GM19239 (cell line): ENCODE measurements around the gene CHAMP1.

Experiments
- DNase-seq: peaks from one replicate; pipeline ENCODE4 v3.0.0; 2011; ENCODE audit warnings: low spot score; ENCODE audit not compliant: insufficient read length
- FAIRE-seq: peaks from 2 replicates; lab custom pipeline; 2011; peaks lifted over from hg19 to GRCh38; lab: Jason Lieb, UNC

Gene CHAMP1

DNA sequence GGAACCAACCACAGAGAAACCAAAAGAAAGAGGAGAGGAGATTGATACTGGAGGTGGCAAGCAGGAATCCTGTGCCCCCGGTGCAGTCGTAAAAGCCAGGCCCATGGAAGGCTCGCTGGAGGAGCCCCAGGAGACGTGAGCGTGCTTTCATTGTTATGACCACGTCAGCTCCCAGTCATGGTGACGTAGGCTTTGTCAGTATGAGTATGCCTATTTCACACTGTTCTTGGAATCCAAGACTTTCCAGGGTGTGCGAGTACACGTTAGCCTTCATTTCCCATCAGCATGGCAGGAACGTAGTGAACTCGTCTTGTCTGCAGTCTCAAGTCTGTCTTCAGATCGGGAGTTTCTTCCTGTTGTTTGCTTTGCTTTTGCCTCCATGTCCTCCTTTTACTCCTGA, 15.4 kb upstream of the CHAMP1 start:
- FAIRE-seq (no peak), DNase-seq (no peak)

DNA sequence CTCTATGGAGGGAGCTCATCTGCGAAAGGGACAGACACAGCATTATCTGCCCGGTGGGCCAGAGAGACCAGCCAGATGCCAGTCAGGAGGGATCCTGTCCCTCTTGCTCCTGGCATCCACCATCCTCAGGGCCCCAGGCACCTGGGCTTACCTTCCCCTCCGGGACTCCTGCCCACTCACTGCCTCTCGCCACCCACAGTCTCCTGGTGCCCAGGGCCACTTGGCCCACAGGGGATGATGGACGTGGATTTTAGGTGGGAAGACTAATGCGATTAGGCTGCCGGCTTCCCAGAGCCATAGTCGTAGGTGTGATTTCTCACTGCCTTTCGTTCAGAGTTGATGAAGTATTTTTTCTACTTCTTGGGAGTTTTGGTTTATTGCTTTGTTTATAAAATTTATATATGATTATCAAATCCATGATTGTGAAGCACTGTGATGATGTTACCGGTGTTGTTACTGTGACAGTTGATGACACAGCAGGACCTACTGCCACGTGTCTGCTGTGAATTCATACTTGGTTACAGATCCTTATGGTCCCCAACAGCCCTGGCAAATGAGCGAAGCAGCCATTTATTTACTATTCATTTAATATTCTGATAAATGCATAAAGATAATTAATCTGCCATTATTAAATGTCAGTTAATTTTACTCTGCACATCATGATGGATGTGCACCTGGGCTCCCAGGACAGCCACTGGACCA, 14.5 kb upstream of the CHAMP1 start:
- FAIRE-seq (no peak), DNase-seq (no peak)

DNA sequence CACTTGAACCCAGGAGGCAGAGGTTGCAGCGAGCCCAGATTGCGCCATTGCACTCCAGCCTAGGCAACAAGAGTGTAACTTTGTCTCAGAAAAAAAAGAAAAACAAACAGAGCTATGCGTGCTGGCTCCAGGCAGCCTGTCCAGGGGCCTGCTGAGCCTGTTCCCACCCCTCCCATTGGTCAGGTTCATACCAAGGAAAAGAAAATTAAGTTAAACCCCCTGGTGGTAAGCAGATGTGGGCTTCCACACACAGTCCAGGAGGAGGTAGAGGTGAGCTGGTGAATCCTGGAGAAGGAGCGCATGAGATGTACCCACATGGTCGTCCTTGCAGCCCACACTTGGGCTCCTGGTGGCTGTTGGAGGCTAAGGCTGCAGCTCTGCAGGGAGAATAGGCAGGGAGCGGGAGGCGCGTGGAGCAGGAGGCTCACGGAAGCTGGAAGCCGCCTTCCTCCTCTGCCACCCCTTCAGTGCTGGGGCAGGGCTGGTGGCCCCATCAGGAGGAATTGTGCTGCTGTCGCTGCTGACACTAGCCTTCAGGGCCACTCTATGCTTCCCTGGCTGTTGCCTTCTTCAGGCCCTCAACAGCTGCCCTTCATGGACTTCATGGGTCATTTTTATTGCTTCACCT, 10.5 kb upstream of the CHAMP1 start:
- FAIRE-seq (no peak), DNase-seq (no peak)

DNA sequence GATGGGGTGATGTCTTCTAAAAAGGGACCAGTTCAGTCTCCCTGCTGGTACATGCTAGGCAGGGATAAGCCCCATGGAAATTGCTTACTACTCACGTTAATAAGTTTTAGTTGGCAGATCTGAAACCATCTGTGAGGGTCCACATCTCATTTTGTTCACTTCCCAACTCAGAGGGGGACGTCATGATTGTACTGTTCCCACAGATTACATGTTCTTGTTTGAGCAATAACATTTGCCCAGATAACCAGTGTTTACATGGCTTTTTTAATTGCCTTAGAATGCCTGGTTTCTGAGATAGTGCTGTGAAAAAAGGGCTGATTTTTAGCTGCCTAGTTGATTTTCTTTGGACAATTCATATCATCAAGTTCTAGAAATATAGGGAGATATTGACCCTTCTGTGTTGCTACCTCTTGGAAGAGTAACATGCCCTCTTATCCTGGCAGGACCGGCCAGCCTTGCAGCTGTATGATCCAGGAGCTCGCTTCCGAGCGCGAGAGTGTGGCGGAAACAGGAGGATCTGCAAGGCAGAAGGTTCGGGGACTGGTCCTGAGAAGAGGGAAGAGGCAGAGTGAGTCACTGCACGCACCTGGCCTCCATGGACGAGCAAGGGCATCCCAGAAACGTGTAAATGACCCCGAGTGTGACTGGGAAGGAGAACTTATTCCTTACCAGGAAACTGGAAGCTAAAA, 9.8 kb upstream of the CHAMP1 start:
- no peak for FAIRE-seq
- DNase-seq: no peak

DNA sequence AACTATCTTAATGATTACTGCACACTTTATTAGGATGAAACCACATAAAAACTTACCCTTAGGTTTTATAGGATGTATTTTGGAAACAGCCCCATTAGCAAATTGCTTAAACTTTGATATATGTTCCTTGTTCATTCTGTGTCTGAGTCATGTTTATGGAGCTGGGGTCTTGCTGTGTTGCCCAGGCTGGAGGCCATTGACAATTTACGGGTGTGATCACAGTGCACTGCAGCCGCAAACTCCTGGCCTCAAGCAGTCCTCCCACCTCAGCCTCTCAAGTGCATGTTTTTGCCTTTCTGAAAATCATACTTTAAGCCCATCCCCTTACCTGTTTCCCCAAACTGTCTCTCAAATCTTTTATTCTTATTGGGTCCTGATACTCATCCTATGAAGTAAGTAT, 5.2 kb upstream of the CHAMP1 start:
- no peak for FAIRE-seq
- no peak for DNase-seq

DNA sequence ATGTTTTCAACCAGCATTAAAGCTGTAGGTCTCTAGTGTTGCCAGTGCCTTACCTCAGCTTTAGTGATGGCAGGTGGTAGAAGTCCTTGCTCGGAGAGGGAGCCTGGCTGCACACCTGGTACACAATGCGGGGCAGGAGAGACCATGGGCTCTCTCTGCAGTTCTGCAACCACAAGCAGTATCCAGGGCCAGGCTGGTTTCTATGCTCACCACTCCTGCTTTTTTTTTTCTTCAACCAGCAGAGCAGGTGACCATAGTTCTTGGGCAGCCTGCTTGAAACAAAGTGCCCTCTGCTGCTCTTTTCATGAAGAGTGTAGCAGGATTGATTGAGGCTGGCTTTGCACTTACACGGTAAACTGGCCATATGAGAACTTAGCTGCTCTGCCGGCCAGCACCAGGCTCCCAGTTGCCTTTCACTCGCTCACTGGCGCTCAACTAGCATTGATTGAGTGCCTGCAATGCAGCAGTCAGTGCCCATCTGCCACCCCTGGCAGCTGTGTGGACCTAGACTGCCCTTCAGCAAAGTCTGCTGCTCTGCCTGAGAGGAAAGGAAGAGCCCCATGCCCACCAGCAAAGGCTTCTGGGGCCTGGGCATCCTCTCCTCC, 4.4 kb upstream of the CHAMP1 start:
- no peak for FAIRE-seq
- DNase-seq: no peak

DNA sequence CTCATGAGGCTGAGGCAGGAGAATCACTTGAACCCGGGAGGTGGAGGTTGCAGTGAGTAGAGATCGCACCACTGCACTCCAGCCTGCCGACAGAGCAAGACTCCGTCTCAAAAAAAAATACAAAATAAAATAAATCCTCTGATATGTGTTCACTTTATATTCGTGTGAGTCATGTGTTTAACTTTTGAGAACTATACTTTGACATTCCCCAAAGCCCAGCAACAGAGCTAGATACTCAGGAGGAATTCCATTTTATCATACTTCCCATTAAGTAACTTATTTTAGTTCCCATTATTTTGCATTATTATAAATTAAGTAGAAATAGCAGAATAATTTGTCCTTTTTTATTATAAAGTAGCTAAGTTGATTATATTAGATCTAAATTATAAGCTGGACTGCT, 3.3 kb upstream of the CHAMP1 start:
- FAIRE-seq: no peak

DNA sequence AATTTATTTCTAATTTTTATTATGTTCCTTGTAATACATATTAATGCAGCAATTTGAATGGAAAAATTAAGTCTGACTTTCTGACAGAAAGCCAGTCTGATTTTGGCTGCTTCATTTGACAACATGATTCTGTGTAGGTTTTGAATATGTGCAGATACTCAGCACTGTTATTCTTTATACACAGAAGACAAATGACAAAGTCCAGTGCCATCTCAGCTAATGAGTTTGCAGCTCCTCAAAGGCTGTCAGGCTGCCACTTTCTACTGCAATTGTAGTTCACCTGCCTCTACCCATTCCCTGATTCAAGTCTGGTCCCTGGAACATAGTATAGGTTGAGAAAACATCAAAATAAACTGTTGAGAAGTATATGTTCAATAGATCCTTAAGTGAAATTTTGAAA, 2.9 kb upstream of the CHAMP1 start:
- FAIRE-seq (no peak), DNase-seq (no peak)

More for the DNA sequence above, 3.3 kb upstream of the CHAMP1 start:
- no peak for DNase-seq

DNA sequence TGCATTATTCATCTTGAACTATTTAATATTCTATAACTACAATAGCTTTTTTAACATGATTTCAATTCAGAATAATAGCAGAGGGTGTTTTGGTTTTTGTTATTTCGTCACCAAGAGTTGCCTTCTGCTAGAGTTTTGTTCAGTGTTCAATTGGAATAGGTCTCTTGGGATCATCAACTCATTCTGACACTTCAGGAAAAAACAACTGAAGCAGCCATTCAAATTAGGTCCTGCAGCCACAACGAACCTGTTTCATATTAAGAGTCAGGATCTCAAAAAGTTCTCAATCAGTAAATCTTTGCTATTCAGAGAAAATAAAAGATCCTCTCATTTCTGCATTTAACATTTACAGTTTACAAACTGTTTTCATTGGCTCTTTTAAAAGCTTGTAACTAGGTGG, 2.4 kb upstream of the CHAMP1 start:
- no peak for DNase-seq
- FAIRE-seq: peak; percentile 71

DNA sequence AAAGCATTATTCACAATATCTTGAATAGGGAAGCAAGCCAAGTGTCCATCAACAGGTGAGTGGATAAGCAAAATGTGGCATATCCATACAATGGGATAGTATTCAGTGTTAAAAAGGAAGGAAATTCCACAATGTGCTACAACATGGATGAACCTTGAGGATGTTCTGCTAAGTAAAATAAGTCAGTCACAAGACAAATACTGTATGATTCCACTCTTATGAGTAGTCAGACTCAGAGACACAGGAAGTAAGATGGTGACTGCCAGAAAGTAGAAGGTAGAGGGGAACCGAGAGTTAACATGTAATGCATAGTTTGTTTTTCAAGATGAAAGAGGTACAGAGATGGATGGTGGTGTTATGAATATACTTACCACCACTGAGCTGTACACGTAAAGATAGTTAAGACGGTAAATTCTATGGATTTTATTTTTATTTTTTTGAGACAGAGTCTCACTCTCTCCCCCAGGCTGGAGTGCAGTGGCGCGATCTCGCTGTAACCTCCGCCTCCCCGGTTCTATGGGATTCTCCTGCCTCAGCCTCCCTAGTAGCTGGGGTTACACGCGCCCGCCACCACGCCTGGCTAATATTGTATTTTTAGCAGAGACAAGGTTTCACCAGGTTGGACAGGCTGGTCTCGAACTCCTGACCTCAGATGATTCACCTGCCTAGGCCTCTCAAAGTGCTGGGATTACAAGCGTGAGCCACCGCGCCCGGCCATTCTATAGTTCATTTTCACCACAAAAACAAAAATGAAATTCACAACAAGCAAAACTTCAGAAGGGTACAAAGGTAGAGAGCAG, 1.0 kb upstream of the CHAMP1 start:
- DNase-seq (peak; percentile 22), FAIRE-seq (peak; percentile 70)

DNA sequence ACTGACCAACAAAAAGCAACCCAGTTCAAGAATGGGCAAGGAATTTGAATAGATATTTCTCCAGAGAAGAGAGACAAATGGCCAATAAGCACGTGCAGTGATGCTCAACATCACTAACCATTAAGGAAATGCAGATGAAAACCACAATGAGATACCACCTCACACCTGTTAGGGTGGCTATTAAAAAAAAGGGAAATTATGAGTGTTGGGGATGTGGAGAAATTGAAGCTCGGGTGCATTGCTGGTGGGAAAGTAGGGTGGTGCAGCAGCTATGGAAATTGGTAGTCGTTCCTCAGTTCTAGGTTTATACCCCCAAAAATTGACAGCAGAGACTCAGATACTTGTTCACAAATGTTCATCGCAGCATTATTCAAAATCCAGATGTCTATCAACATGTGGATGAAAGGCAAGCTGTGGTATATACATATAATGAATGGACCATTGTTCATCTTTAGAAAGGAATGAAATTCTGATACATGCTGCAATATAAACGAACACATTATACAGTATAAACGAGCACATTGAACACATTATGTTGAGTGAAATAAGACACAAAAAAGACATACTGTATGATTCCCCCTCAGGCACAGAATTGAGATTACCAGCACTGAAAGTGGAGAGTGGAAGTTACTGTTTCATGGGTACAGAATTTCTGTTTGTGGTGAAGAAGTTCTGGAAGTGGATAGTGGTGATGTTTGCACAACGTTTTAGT, 927 bp downstream of the CHAMP1 start:
- DNase-seq: no peak
- FAIRE-seq: peak; percentile 77

DNA sequence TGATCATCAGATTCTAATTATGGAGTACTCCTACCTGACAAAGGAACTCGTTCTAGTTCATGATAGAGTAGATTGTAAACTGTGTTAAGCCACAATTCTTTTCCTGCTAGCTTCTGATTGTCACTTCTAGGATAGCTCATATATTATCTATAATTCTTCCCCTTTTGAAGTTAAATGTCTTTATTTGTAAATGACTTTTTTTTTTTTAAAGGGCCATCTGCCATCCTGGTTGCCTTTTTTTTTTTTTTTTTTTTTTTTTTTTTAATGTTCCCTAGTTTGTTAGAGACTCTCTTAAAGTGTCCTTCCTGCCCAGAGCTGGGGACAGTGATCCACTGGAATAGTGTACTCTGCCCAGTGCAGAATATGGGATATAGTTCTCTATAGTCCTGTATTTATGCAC, 4.3 kb downstream of the CHAMP1 start:
- FAIRE-seq (no peak), DNase-seq (no peak)

DNA sequence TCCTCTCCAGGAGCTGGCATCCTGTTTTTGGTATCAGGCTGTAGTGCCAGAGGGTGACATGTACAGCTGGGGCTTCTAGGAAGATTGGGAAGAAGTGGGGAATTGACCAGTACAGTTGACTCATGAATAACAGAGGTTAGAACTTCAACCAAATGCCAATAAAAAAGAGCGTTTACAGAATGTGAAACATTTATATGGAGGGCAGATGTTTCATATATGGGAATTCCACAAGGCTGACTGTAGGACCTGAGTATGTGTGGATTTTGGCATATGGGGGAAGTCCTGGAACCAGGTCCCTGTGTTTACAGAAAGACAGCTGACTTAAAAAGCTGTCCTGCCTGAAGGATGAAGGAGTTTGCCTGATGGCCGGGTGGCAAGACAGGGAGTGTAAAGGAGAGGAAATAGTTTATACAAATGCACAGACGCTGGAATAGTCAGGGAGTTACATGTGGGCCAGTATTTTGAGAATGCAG, 5.2 kb downstream of the CHAMP1 start:
- DNase-seq (no peak), FAIRE-seq (no peak)

DNA sequence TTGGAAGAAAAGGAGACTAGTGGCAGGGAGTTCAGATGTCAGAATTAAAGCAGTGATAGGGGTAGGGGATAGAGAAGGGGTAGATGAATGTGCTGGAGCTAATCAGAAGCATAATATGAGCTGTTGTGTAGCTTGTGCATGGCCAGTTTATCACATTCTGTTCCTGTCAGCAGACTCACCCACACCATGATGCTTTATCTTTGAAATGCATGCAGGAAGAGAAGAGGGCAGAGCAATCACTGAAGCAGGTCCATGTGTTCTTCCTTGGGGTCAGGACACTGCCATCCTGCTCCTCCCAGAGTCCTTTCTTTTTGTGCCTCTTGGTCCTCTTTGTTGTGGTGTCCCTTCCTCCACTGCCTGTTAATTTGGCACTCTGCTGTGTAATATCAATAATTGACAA, 5.8 kb downstream of the CHAMP1 start:
- DNase-seq: no peak
- no peak for FAIRE-seq

DNA sequence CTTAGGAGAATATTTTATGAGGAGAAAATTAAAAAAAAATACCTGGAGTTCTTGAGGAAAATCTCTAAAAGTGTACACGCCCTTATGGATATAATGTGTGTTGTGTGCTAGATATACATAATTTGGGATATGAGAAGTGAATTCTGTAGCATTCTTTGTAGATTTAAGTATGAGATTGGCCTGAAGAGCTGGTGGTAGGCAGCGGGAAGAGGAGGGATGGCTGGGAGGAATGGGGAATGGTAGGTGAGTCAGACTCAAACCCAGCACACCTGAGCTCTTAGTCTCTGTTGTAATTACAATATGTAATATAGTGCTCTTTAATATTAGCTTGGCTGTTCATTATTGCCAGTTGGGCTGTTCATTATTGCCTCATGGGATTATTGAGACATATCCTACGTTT, 7.0 kb downstream of the CHAMP1 start:
- DNase-seq: no peak
- no peak for FAIRE-seq

DNA sequence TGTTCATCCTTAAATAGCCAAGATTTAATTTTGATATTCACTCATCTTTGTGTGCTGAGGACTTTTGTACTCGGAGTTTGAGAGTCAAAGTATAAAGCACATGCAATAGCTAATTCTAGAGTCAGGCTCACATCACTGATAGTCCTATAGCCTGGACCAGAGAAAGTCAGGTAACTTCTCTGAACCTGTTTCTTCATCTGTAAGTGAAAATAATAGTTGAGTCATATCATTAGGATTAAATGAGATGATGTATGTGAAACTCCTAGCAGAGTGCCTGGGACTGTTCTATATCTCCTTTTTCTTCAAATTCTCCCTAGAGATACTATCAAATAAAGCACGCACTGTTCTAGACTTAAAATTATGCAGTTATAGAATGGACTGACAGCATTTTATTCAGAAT, 9.0 kb downstream of the CHAMP1 start:
- FAIRE-seq: no peak
- DNase-seq: no peak

DNA sequence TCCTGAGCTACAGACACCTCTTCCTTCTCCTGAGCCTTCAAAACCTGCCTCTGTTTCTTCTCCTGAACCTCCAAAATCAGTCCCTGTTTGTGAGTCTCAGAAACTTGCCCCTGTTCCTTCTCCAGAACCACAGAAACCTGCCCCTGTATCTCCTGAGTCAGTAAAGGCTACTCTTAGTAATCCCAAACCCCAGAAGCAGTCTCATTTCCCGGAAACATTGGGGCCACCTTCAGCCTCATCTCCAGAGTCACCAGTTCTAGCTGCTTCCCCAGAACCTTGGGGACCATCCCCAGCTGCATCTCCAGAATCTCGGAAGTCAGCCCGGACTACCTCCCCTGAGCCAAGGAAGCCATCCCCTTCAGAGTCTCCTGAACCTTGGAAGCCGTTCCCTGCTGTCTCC, 10.0 kb downstream of the CHAMP1 start:
- no peak for DNase-seq
- no peak for FAIRE-seq

DNA sequence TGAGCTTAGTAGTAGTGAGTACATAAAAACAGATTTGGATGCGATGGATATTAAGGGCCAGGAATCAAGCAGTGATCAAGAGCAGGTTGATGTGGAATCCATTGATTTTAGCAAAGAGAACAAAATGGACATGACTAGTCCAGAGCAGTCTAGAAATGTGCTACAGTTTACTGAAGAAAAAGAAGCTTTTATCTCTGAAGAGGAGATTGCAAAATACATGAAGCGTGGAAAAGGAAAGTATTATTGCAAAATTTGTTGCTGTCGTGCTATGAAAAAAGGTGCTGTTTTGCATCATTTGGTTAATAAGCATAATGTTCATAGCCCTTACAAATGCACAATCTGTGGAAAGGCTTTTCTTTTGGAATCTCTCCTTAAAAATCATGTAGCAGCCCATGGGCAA, 11.4 kb downstream of the CHAMP1 start:
- FAIRE-seq (no peak), DNase-seq (no peak)

DNA sequence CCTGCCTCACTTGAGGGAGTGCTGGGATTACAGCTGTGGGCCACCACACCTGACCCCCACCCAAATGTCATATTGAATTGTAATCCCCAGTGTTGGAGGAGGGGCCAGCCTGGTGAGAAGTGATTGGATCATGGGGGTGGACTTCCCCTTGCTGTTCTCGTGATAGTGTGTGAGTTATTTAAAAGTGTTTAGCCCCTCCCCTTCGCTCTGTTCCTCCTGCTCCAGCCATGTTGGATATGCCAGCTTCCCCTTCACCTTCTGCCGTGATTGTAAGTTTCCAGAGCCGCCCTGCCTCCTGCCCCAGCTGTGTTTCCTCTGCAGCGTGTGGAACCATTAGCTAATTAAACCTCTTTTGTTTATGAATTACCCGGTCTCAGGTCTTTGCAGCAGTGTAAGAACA, 13.7 kb downstream of the CHAMP1 start:
- no peak for FAIRE-seq
- DNase-seq: no peak

DNA sequence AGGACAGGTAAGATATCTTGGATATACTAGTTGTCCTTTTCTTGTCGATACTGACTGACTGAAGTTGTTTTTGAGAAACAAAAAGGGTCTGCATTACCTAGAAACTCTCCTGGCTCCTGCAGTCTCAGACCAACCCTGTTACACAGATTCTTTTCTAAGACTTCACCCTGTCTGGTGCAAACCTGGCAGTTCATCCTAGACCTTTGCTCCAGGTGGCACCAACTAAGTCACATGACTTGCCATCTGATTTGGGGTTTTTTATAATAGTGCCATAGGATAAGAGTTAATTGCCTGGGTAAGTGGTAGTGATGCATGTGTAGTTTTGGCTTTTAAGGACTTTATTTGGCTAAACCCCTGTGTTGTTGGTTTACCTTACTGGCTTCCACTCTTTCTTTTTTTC, 14.3 kb downstream of the CHAMP1 start:
- FAIRE-seq: no peak
- DNase-seq: no peak
